ENCODE measurements around the gene AQP12B. TPM values are rescaled to one million over a fixed set of nuclear protein-coding genes. Genes with fewer than 3 reads are reported as not detected.

The AQP12B gene
- total and polyA plus RNA-seq, 10 of the 15 experiments (the other 5 are each of a cell fraction or from before 2014, with no cell fraction given): not detected

GRCh38 chr2:240727913-240728312 lies 45.2 kb upstream of the AQP12B start (continued):
- TF ChIP-seq E2F4 (IDR thresholded peaks at IDR 0.05; ENCODE audit: low read depth, low read length): no peak
- no peak for TF ChIP-seq GATAD2B (conservative IDR thresholded peaks at IDR 0.05; ENCODE audit: low read depth)

- H3K4me3 ChIP-seq: no peak overlapping the region
- H3K27ac ChIP-seq (ENCODE audit: control insufficient read depth, insufficient read depth): no peak overlapping the region
- no peak overlapping the region for H3K4me2 ChIP-seq (ENCODE audit: control insufficient read depth, insufficient read depth)
- intact Hi-C loops (cut with micrococcal nuclease; ENCODE audit: unreplicated experiment): no loop called here
- WGBS (ENCODE audit: insufficient coverage, insufficient replicate concordance, low lambda C conversion rate, missing lambda C conversion rate): 50% methylated on average over 14 of the region's 14 CpGs
- ChIA-PET CTCF (no interaction called here), SMC1A (ENCODE audit: uncharacterized antibody, unreplicated experiment) (no interaction called here), POLR2A (no interaction called here), RAD21 (ENCODE audit: unreplicated experiment) (no interaction called here)
- BruUV-seq (replicated peaks): no TSS peak
- no peak for FAIRE-seq
- no peaks in the 10 kb centered on the region for H4K20me1 ChIP-seq (ENCODE audit: control insufficient read depth, insufficient read depth)
- H3K9ac ChIP-seq (ENCODE audit: control insufficient read depth, insufficient read depth, low read length): no peak overlapping the region
- no peaks in the 10 kb centered on the region for H3K9me3 ChIP-seq (replicated peaks; ENCODE audit: control insufficient read depth, insufficient read depth, low read length)
- peaks cover 0 to 1% of the 10 kb centered on the region in 2 experiments; a peak in 2 of 4 replicates for H3K27me3 ChIP-seq (replicated peaks in 1 of 2; ENCODE audit: control insufficient read depth in 2 of 2, insufficient read depth in 2 of 2, low read length in 1 of 2)
- no peak for ATAC-seq
- no peak for DNase-seq (ENCODE audit: low read depth, low spot score)
- H2AFZ ChIP-seq (ENCODE audit: control insufficient read depth, low read depth, low read length): no peak overlapping the region
- no peaks in the 10 kb centered on the region for H3K4me1 ChIP-seq (ENCODE audit: control insufficient read depth, insufficient read depth, low read length)
- no peaks in the 10 kb centered on the region for H3K79me2 ChIP-seq (ENCODE audit: control insufficient read depth, insufficient read depth, low read length)
- in situ Hi-C loops (cut with MboI): no loop called here
- H3K36me3 ChIP-seq (ENCODE audit: control insufficient read depth in 2 of 2, insufficient read depth in 2 of 2, low read length in 1 of 2): no peaks in the 10 kb centered on the region
- TF ChIP-seq ZNF207 (IDR thresholded peaks at IDR 0.05; ENCODE audit: borderline replicate concordance): no peak
- TF ChIP-seq ZBED1 (IDR thresholded peaks at IDR 0.05; ENCODE audit: borderline replicate concordance): no peak
- TF ChIP-seq GABPA (IDR thresholded peaks at IDR 0.05; ENCODE audit: low read depth): no peak
- TF ChIP-seq HSF1 (IDR thresholded peaks at IDR 0.05; ENCODE audit: low read depth, low read length): no peak
- TF ChIP-seq HDAC6 (IDR thresholded peaks at IDR 0.05; ENCODE audit: unreplicated experiment): no peak
- no peak for TF ChIP-seq PKNOX1 (IDR thresholded peaks at IDR 0.05)
- no peak for TF ChIP-seq KDM1A (IDR thresholded peaks at IDR 0.05; ENCODE audit: borderline replicate concordance)
- TF ChIP-seq HDGF (IDR thresholded peaks at IDR 0.05): no peak
- no peak for TF ChIP-seq CREM (IDR thresholded peaks at IDR 0.05; ENCODE audit: low read depth)
- TF ChIP-seq NR2C2 (IDR thresholded peaks at IDR 0.05; ENCODE audit: borderline replicate concordance, control insufficient read depth, insufficient read length, low read depth): no peak
- TF ChIP-seq BRCA1 (IDR thresholded peaks at IDR 0.05; ENCODE audit: low read depth, low read length): no peak
- TF ChIP-seq ELK1 (IDR thresholded peaks at IDR 0.05; ENCODE audit: low read depth, low read length): no peak
- no peak for TF ChIP-seq JUNB (IDR thresholded peaks at IDR 0.05)
- TF ChIP-seq FOXM1 (IDR thresholded peaks at IDR 0.05; ENCODE audit: low read depth, low read length): no peak
- no peak for TF ChIP-seq PBX3 (IDR thresholded peaks at IDR 0.05; ENCODE audit: insufficient replicate concordance, low read depth, low read length)
- TF ChIP-seq TCF7 (IDR thresholded peaks at IDR 0.05; ENCODE audit: borderline replicate concordance): no peak
- TF ChIP-seq RUNX3 (IDR thresholded peaks at IDR 0.05; ENCODE audit: low read length): no peak
- no peak for TF ChIP-seq SMC3 (IDR thresholded peaks at IDR 0.05; ENCODE audit: borderline replicate concordance, low read length)
- TF ChIP-seq IRF4 (IDR thresholded peaks at IDR 0.05; ENCODE audit: low read depth, low read length): no peak
Measured at GRCh38 chr2:240727439-240727838, 44.8 kb upstream of the AQP12B start.
